Activated CD4-positive, alpha-beta T cell treated with anti-CD3 and anti-CD28 coated beads, Interleukin-2, amount 50 U/mL, for 48 hours (primary cell): ENCODE data around the gene PGAP2.
"Not testable (repeated sequence)": the region's sequence is repeated elsewhere in the genome, so short reads cannot be mapped to it uniquely, and the experiment has no call there.

ENCODE experiments used
- DNase-seq, 2 experiments: peaks; one replicate each; pipeline ENCODE4 v3.0.0-alpha.2; 2020

PGAP2 gene

GRCh38 chr11:3808861-3809623 lies 682 bp downstream of the PGAP2 start:
- DNase-seq = peak; percentile 41 to 48

DNA sequence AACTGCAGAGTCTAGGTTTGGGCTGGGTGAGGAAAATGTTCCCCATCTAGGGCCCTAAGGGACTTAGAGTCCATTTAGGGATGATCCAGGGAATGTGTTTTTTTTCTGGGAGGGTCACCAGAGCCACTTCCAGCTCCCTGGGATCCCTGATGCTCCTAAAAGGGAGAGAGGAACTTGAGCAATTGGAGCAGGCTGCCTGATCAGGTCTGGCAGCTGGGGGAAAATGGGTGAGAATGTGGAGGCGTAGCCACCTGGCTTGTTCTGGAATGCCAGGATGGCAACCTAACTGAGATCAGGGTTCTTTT lies 1.2 kb downstream of the PGAP2 start:
- no peak for DNase-seq

DNA sequence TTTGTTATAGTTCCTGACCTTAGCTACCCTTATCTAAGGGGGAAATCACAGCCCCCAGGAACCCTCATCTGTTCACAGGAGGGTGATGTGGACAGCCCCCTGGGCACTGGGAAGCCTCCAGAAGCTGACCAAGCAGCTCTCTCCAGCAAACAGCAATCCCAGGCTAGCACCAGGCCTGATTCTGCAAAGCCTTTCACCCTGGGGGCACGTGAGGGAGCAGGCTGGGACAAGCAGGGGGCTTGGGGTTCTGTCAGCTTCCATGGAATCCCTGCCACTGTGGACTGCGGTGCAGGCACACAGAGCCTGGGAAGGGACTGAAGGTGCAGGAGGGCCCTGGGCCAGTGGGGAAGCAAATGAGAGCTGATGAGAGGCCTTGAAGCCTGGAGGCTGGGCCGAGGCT lies 2.1 kb downstream of the PGAP2 start:
- no peak for DNase-seq

GRCh38 chr11:3810951-3811350 lies 2.6 kb downstream of the PGAP2 start:
- DNase-seq = no peak

DNA sequence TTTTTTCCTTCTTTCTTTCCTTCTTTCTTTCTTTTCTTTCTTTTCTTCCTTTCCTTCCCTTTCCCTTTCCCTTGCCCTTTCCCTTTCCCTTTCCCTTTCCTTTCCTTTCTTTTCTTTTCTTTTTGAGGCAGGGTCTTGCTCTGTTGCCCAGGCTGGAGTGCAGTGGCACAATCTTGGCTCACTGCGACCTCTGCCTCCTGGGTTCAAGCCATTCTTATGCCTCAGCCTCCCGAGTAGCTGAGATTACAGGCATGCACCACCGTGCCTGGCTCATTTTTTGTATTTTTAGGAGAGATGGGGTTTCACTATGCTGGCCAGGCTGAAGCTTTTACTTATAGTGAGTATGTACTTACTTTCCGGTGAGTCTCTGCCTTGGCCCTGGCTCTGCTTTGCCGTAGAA lies 6.5 kb downstream of the PGAP2 start:
- not testable (repeated sequence) for DNase-seq

DNA sequence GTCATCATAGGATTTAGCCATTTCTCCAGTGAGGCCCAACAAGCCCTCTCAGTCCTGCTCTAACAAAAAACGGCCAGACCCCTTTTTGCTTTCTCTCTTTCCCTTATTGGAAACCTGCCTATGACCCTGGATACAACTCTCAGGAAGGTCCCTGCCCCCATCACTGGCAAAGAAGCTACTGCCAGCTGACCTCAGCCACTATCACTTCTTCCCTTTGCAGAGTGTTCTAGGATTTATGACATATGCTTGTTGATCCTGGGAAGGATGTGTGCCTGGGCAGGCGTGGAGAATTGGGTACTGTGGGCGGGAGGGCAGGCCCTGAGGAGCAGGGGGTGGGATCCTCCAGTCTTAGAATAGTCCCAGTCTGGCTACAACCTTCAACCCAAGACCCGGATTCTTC lies 7.5 kb downstream of the PGAP2 start:
- DNase-seq = no peak

DNA sequence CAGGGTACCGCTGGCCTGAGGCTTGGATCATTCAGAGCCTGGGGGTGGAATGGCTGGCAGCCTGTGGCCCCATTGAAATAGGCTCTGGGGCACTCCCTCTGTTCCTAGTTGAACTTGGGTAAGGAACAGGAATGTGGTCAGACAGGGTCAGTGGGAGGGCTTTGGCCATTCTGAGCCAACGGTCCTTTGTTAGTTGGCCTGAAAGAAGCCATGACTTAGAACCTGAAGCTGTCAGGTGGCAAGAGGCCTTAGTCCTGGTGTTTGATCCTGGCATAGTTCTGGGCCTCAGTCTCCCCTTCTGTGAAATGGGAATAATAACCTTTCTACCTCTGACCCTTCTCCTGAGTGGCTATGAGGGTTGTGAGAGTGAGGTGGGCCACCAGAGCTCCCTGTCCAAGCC lies 8.3 kb downstream of the PGAP2 start:
- no peak for DNase-seq

GRCh38 chr11:3817181-3817800 lies 8.9 kb downstream of the PGAP2 start:
- no peak for DNase-seq

DNA sequence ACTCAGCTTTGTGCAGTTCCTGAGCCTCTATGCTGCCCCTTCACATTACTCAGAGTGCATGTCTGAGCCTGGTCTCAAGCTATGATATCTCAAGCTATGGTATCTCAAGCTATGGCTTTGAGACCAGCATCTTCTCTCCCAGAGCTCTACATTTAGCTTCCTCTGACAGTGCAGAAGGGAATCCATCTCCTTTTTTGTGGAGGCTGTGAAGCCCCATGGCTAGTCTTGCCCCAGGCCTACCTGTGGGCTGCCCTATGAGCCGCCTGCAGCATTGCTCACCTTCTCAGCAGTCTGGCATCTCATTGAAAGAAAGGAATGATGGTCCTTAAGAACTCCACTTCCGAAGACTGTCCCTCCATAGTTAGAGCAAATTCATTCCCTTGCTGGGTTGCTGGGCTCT lies 12.6 kb downstream of the PGAP2 start:
- no peak for DNase-seq

GRCh38 chr11:3822312-3822711 lies 14.0 kb downstream of the PGAP2 start:
- no peak for DNase-seq

DNA sequence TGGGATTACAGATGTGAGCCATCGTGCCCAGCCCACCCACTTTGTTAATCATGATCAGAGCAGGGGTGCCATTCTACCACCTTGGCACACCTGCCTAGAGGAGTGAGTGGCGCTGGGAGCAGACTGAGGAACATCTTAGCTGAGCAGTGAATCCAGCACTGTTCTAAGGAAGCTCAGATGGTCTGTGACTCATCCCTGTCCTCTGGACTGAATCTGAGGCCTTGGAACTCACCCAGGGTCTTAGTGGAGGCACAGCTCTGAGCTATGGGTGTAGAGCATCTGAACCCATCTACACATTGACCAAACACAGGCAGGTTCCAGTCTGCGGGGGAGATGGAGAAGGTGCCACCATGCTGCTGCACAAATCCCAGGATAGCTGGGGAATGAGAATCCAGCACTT lies 14.9 kb downstream of the PGAP2 start:
- no peak for DNase-seq

DNA sequence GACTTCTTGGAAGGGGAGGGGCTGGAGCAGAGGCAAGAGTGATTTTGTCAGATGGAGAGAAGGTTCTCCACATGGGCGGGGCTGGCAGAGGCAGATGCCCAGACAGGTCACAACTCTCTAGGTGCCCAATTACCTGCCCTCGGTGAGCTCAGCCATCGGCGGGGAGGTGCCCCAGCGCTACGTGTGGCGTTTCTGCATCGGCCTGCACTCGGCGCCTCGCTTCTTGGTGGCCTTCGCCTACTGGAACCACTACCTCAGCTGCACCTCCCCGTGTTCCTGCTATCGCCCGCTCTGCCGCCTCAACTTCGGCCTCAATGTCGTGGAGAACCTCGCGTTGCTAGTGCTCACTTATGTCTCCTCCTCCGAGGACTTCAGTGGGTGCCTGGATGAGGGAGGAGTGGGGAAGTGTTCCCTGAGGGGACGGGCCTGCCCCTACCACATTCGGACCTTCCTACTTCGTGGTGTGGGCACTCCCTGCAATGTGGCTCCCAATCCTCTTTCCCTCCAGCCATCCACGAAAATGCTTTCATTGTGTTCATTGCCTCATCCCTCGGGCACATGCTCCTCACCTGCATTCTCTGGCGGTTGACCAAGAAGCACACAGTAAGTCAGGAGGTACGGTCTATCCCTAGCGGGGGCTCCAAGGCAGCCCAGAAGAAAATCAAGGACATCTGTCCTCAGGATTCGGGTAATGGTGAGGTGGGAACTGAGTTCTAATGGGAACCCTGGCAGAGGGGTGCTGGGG lies 15.6 kb downstream of the PGAP2 start:
- no peak for DNase-seq

- DNase-seq = peak; percentile 89 to 90
Measured at GRCh38 chr11:3824714-3825472, 16.5 kb downstream of the PGAP2 start.

DNA sequence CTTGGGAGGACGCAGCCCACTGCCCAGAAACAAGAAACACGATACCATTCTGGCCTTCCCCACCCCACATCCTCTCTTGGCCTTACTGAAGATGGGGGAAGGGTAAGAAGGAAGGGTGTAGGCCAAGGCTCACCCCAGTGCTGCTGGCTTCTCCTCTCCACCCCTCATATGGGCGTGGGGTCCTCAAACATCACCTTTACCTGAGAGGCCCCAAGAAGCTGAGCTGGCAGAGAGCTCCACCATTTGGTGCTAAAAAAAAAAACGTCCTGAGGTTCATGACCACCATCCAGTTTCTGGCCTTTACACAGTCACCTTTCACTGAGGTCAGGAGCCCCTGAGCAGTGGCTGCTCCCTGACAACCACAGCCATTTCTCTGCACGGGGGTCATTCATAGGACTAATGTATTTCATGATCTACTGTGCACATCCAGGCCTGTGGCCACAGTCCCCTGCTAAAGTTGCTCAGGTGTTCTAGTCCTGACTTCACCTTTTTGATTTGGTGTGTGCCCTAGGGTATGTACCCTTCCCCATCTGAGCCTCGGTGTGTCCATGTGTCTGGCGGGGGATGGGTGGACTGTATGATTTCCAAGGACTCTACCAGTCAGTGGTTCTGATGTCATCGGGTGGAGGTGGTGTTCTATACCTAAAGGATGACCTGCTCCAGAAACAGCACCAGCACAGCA lies 17.3 kb downstream of the PGAP2 start:
- DNase-seq = no peak

- no peak for DNase-seq
Measured at GRCh38 chr11:3826721-3827120, 18.4 kb downstream of the PGAP2 start.

DNA sequence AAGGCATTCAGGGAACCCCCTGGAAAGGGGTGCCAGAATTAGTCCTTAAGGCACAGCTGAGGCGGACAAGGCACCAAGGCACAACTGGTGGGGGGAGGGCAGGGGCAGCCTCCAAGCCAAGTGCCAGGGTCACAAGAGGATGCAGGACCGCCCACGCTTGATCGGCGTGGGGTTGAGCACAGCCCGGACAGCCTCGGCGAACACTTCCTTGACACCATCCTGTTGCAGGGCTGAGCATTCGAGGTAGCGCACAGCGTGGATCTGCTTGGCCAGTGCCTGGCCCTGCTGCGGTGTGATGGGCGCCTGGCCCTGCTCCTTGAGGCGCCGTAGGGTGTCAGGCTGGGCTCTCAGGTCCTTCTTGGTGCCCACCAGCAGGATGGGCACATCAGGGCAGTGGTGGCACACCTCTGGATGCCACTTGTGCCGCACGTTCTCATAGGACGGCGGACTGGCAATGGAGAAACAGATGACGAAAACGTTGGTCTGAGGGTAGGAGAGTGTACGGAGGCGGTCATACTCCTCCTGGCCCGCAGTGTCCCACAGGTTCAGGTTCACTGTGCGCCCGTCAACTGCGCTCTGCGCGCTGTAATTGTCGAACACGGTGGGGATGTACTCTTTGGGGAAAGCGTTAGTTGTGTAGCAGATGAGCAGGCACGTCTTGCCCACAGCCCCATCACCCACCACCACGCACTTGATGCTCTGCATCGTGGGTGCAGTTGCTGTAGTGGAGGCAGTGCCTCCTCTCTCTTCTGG lies 19.2 kb downstream of the PGAP2 start:
- DNase-seq = no peak

DNA sequence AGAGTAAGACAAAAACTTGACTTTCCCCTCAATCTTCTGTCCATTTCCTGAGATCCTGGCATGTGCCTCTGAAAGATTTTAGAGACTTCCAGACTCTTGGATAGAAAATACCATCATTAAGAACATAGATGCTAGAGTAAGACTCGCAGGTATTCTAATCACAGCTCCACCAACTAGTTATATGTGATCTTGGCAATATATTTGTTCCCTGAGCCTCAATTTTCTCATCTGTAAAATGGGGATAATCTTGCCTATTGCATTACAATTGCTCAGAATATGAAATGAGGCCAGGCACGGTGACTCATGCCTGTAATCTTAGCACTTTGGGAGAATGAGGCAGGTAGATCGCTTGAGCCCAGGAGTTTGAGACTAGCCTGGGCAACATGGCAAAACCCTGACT lies 21.7 kb downstream of the PGAP2 start:
- no peak for DNase-seq

- no peak for DNase-seq
Measured at GRCh38 chr11:3830730-3831129, 22.4 kb downstream of the PGAP2 start.

DNA sequence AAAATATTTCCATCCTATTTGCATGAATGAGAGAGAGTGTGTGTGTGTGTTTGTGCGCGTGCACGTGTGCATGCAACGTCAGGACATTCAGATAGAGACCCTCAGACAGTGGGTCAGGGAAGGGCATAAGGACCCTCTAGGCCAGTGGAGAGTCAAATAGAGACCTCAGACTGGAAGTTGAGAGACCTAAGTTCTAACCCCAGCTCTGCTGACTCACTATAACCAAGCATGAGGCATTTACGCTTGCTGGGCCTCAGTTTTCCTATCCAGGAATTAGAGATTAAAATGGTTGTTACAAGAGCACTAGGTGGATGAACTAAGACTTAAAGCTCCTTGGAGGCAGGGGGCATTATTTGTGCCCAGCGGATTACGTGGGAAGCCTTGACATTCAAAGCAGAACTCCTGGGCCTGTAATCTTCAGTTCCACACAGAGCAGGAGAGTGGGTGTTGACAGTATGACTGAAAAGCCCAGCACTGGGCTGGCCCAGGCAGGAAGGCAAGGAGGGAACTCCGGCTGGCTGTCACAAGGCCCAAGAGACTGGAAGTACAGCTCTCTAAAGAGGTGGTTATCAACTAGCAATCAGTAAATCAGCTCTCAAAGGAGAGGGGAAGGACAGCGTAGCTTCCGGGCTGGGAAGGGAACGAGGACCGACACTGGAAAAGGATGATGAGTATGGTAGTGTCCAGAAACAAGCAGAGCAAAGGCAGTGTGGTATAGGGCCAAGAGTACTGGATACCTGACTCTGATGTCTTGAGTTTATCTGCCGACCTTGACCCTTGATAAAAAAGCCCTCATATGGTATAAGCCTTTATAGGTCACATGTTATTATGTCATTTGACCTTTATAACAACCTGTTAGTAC lies 23.2 kb downstream of the PGAP2 start:
- DNase-seq = peak; percentile 35 to 47

- DNase-seq = no peak
Measured at GRCh38 chr11:3832816-3833215, 24.5 kb downstream of the PGAP2 start.

DNA sequence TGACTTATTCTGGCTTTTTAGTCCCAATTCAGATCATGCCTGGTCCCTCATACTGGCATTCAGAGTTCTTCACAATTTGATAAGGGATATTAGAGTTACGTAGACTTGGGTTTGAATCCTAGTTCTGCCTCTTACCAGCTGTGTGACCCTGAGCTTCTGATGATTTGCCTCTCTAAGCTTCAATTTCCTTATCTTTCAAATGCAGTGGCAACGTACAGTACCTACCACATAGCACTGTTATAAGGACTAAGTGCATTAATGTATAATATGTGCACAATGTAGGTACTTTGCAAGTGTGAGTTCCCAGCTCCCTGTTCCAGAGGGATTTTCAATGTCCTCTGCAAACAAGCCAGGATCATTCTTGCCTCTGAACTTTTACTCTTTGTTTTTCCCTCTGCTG lies 25.1 kb downstream of the PGAP2 start:
- no peak for DNase-seq
